Measurements from ENCODE around the gene DMD.

DNA sequence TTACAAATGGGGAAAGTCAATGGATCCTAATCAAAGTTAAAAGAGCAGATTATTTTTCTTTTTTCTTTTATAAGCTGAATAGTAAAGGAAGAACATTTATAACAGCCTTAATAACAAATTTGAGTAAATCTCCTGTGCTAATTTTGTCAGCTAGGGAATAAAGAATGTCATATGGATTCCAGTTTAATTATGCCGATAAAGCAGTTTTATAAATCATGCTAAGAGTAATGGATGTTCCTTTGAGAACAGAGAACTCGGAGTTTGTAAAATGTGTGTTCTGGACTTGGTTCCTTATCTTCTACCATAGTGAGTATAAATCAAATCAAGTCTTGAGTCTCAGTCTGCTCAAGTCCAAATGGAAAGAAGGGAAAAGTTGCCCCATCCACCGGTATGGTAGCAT, 1959.2 kb downstream of the DMD start:
- TF ChIP-seq CHD1 (IDR thresholded peaks at IDR 0.05; ENCODE audit: low read depth, low read length) (no peak), EP300 (IDR thresholded peaks at IDR 0.05; ENCODE audit: borderline replicate concordance in 1 of 2, low read depth in 2 of 2, low read length in 2 of 2) (no peak), TAF1 (IDR thresholded peaks at IDR 0.05; ENCODE audit: low read depth, low read length) (no peak), EZH2 (IDR thresholded peaks at IDR 0.05; ENCODE audit: low read depth, low read length, severe bottlenecking) (no peak), MAFK (IDR thresholded peaks at IDR 0.05; ENCODE audit: low read depth, low read length) (no peak), KDM1A (IDR thresholded peaks at IDR 0.05; ENCODE audit: borderline replicate concordance, low read length) (no peak)
- TF ChIP-seq, protein P1, sequence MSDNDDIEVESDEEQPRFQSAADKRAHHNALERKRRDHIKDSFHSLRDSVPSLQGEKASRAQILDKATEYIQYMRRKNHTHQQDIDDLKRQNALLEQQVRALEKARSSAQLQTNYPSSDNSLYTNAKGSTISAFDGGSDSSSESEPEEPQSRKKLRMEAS (IDR thresholded peaks at IDR 0.05), result no peak
- TF ChIP-seq, protein P2, sequence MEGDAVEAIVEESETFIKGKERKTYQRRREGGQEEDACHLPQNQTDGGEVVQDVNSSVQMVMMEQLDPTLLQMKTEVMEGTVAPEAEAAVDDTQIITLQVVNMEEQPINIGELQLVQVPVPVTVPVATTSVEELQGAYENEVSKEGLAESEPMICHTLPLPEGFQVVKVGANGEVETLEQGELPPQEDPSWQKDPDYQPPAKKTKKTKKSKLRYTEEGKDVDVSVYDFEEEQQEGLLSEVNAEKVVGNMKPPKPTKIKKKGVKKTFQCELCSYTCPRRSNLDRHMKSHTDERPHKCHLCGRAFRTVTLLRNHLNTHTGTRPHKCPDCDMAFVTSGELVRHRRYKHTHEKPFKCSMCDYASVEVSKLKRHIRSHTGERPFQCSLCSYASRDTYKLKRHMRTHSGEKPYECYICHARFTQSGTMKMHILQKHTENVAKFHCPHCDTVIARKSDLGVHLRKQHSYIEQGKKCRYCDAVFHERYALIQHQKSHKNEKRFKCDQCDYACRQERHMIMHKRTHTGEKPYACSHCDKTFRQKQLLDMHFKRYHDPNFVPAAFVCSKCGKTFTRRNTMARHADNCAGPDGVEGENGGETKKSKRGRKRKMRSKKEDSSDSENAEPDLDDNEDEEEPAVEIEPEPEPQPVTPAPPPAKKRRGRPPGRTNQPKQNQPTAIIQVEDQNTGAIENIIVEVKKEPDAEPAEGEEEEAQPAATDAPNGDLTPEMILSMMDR (IDR thresholded peaks at IDR 0.05; ENCODE audit: control extremely low read depth in 1 of 3, insufficient read depth in 1 of 3, low read depth in 1 of 3, low read length in 3 of 3), result no peak

All from H1 (cell line).